Stomach (tissue), 9 donors: ENCODE measurements around the gene RASGRP1. TPM values are rescaled to one million over a fixed set of nuclear protein-coding genes. Genes with fewer than 3 reads are reported as not detected.

Experiments used
- DNase-seq, 2 donors: peaks; one replicate each; pipeline versions ENCODE4 v3.0.0 to v3.0.0-alpha.2; 2013 to 2019
- H3K27ac ChIP-seq, 5 donors: fragments of 200-600 bp in 4 of 5; sonication (generic) in 4 of 5; one replicate each; pipeline ENCODE4 v1.5.1; 2013 to 2019; ENCODE audit warnings: mild to moderate bottlenecking in 1 of 5, moderate library complexity in 1 of 5
- H3K27me3 ChIP-seq, 3 donors: fragments of 200-600 bp; sonication (generic); one replicate each; pipeline ENCODE4 v1.5.1; 2017 to 2019; ENCODE audit warnings: mixed run types in 1 of 3
- H3K36me3 ChIP-seq, 4 donors: fragments of 200-600 bp; sonication (generic); 1 replicate in 3 of 4; 2 replicates in 1 of 4; pipeline ENCODE4 v1.5.1; 2016 to 2019
- H3K4me1 ChIP-seq, 4 donors: fragments of 200-600 bp; sonication (generic); one replicate each; pipeline ENCODE4 v1.5.1; 2016 to 2019
- H3K4me3 ChIP-seq, 4 donors: fragments of 200-600 bp; sonication (generic) in 3 of 4; one replicate each; pipeline ENCODE4 v1.5.1; 2016 to 2019; ENCODE audit warnings: mild to moderate bottlenecking in 1 of 4
- H3K9me3 ChIP-seq, 4 donors: fragments of 200-600 bp; sonication (generic); one replicate each; pipeline ENCODE4 v1.5.1; 2016 to 2019
- EP300 ChIP-seq: sonication (generic); formaldehyde crosslinking; IDR thresholded peaks from one replicate; pipeline ENCODE4 v1.6.1; 2017; ENCODE audit warnings: antibody characterized with exemption
- POLR2A ChIP-seq, 4 donors: fragments of 450-650 bp; IDR thresholded peaks; one replicate each; pipeline ENCODE4 v1.6.1; 2016; ENCODE audit warnings: antibody characterized with exemption in 4 of 4, control low read depth in 2 of 4, mild to moderate bottlenecking in 1 of 4, moderate library complexity in 1 of 4
- POLR2AphosphoS5 ChIP-seq, 3 donors: sonication (generic); formaldehyde crosslinking; IDR thresholded peaks; one replicate each; pipeline ENCODE4 v1.6.1; 2016; ENCODE audit warnings: antibody characterized with exemption in 3 of 3
- WGBS, 5 donors: extraction: QIAGEN DNeasy Blood & Tissue Kit in 3 of 5; methylation state at CpG; one replicate each; pipeline versions ENCODE4 v1.1.5 to v1.1.7; 2013 to 2018; 5-methylcytosine and 5-hydroxymethylcytosine counted together
- intact Hi-C: fragments of 100-400 bp; cut with DNase I; formaldehyde crosslinking; loops from one replicate; pipeline ENCODE4 v1.15.1; 2023; ENCODE audit warnings: low total_unique reads
- polyA plus RNA-seq, 3 donors: library from polyadenylated mRNA; stranded (reverse); fragments of 200-250 nt; gene quantifications; one replicate each; pipeline ENCODE4 v1.2.3, GENCODE V29; 2013
- total RNA-seq, 5 donors: library from RNA; depleted of rRNA; stranded (reverse); fragments of >200 nt; gene quantifications; one replicate each; pipeline versions ENCODE4 v1.1.0 to v1.2.3, GENCODE V29; 2014 to 2016
- TF ChIP-seq, protein P1 (sequence below), 7 experiments: fragments of 450-650 bp in 4 of 7; fragments of 200-600 bp in 3 of 7; sonication (generic) in 3 of 7; IDR thresholded peaks; one replicate each; pipeline ENCODE4 v1.5.1; 2016 to 2019; ENCODE audit warnings: antibody characterized with exemption in 7 of 7, control low read depth in 2 of 7, mild to moderate bottlenecking in 1 of 7
- donor health status: healthy with polysubstance abuse.
- donor health status: Bipolar disorder and iron deficiency.
- donor health status: healthy.

The RASGRP1 gene
- total and polyA plus RNA-seq, 8 donors: 0.29 to 12.3 (median 2.8) TPM

DNA sequence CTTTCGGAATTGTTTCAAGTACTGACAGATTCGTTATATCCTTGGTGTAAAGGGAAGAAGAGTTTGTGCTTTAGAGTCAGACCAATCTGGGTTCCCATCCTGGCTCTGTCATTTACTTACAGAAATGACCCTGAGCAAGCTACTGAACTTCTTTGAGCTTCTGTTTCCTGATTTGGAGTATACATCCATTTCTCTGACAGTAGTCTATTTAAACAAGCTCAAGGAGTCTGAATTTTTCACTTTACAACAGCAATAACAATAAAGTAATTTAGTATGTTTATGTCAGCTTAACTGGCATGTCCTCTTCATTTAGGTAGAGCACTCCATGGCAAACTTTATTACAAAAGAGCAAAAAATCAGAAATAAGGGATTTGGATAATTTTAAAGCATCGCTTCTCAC lies 82.9 kb downstream of the RASGRP1 start:
- no peak overlapping the region for H3K27ac ChIP-seq
- H3K4me1 ChIP-seq: no peaks in the 10 kb centered on the region
- peaks cover 0 to 62% (median 44%) of the 10 kb centered on the region in 4 donors for H3K36me3 ChIP-seq
- no peak for DNase-seq
- no peaks in the 10 kb centered on the region for H3K27me3 ChIP-seq
- no peak overlapping the region for H3K4me3 ChIP-seq
- intact Hi-C loops: no loop called here
- WGBS, 5 donors: 91 to 96% (median 96%) methylated on average over 3 of the region's 3 CpGs
- no peak for TF ChIP-seq POLR2AphosphoS5 (IDR thresholded peaks at IDR 0.05)
- no peak for TF ChIP-seq EP300
- TF ChIP-seq POLR2A (IDR thresholded peaks at IDR 0.05): no peak
- no peaks in the 10 kb centered on the region for H3K9me3 ChIP-seq

DNA sequence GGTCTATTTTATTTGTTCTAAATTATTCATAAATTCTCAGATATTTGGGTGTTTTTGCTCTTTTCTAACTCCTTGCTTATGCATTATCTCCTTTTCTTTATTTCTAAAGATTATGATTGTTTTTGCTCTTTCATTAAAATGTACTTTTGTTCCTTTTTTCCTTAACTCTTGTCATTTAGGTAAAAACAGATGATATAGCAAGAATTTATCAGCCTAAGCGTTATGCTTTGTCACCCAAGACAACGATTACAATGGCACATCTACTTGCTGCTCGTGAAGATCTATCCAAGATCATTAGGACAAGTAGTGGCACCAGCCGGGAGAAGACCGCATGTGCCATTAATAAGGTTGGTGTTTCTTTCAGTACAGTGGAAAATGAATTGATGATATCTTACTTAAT lies 83.5 kb downstream of the RASGRP1 start:
- TF ChIP-seq POLR2A (IDR thresholded peaks at IDR 0.05) (no peak), EP300 (no peak)
- TF ChIP-seq, protein P1, sequence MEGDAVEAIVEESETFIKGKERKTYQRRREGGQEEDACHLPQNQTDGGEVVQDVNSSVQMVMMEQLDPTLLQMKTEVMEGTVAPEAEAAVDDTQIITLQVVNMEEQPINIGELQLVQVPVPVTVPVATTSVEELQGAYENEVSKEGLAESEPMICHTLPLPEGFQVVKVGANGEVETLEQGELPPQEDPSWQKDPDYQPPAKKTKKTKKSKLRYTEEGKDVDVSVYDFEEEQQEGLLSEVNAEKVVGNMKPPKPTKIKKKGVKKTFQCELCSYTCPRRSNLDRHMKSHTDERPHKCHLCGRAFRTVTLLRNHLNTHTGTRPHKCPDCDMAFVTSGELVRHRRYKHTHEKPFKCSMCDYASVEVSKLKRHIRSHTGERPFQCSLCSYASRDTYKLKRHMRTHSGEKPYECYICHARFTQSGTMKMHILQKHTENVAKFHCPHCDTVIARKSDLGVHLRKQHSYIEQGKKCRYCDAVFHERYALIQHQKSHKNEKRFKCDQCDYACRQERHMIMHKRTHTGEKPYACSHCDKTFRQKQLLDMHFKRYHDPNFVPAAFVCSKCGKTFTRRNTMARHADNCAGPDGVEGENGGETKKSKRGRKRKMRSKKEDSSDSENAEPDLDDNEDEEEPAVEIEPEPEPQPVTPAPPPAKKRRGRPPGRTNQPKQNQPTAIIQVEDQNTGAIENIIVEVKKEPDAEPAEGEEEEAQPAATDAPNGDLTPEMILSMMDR (IDR thresholded peaks at IDR 0.05): no peak
- no peaks in the 10 kb centered on the region for H3K27me3 ChIP-seq
- intact Hi-C loops: no loop called here
- H3K36me3 ChIP-seq: peaks cover 0 to 61% (median 44%) of the 10 kb centered on the region in 4 donors
- H3K4me3 ChIP-seq: no peak overlapping the region
- no peaks in the 10 kb centered on the region for H3K4me1 ChIP-seq
- H3K9me3 ChIP-seq: no peaks in the 10 kb centered on the region
- no peak for DNase-seq
- H3K27ac ChIP-seq: no peak overlapping the region
- 94 to 98% (median 95%) methylated on average over 5 of the region's 5 CpGs for WGBS, 5 donors

DNA sequence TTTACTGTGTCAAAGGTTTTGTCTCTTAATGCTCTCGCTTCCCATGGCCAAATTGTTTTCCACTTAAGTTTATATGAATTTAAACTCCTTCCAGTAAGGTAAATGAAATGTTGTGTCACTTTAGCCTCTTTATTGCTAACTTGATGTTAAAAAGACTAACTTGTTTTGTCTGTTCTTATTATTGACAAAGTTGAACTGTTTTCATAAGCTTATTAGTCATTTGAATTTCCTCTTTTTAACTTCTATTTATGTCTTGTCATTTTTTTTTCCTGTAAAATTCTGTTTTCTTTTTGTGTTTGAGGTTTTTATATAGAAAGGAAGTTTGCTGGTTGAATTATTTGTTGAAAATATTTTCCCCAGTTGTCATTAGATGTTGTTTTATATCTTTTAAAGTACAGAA lies 84.9 kb downstream of the RASGRP1 start:
- no peak for DNase-seq
- intact Hi-C loops: no loop called here
- Histone ChIP-seq H3K27me3 (no peaks in the 10 kb centered on the region), H3K4me3 (no peak overlapping the region), H3K36me3 (peaks cover 0 to 67% (median 55%) of the 10 kb centered on the region in 4 donors), H3K4me1 (no peaks in the 10 kb centered on the region), H3K27ac (no peak overlapping the region), H3K9me3 (no peaks in the 10 kb centered on the region)
- WGBS, 5 donors: 95 to 100% (median 98%) methylated on average over 1 of the region's 1 CpG
- TF ChIP-seq POLR2AphosphoS5 (IDR thresholded peaks at IDR 0.05) (no peak), POLR2A (IDR thresholded peaks at IDR 0.05) (no peak), EP300 (no peak)
- TF ChIP-seq, protein P1 (IDR thresholded peaks at IDR 0.05): no peak

DNA sequence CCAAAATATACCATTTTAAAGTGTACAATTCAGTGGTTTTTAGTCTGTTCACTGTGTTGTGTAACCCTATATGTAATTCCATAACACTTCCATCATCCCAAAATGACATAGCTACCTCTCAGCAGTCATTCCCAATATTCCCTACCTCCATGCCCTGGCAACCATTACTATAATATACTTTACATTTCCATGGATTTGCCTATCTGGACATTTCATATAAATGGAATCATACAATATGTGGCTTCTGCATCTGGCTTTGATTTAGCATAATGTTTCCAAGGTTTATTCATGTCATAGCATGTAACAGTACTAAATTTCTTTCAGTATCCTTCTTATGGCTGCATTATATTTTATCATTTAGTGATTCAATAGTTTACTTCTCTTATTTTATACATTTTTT lies 85.3 kb downstream of the RASGRP1 start:
- no peaks in the 10 kb centered on the region for H3K27me3 ChIP-seq
- no peak for TF ChIP-seq POLR2AphosphoS5 (IDR thresholded peaks at IDR 0.05)
- no peak for TF ChIP-seq POLR2A (IDR thresholded peaks at IDR 0.05)
- TF ChIP-seq, protein P1 (IDR thresholded peaks at IDR 0.05): no peak
- TF ChIP-seq EP300: no peak
- no peaks in the 10 kb centered on the region for H3K9me3 ChIP-seq
- H3K27ac ChIP-seq: no peak overlapping the region
- H3K4me1 ChIP-seq: no peaks in the 10 kb centered on the region
- no peak overlapping the region for H3K4me3 ChIP-seq
- intact Hi-C loops: no loop called here
- peaks cover 0 to 69% (median 60%) of the 10 kb centered on the region in 4 donors for H3K36me3 ChIP-seq
- no peak for DNase-seq

DNA sequence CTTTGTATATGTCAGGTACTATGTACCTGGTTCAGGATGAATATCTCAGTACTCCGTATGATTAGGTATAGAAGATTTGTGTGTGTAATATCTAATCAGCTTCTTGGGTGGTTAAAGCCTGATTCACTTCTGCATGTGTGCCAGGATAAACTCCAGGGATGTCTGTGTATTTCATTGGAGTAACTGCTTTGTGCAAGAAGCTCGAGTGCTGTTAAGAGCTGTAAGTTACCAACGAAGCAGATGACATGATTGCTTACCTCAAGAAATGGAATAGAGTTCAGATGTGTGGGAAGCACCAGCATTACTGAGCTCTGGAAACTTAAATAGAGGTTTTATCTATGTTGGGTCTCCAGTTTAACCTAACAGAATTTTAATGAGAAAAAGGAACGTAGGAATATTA lies 87.0 kb downstream of the RASGRP1 start:
- 62 to 75% (median 67%) methylated on average over 4 of the region's 4 CpGs for WGBS, 5 donors
- H3K36me3 ChIP-seq: peaks cover 0 to 75% (median 65%) of the 10 kb centered on the region in 4 donors

More for the DNA sequence above, 87.0 kb downstream of the RASGRP1 start:
- Histone ChIP-seq H3K4me3 (no peak overlapping the region), H3K27me3 (no peaks in the 10 kb centered on the region), H3K9me3 (no peaks in the 10 kb centered on the region), H3K4me1 (no peaks in the 10 kb centered on the region), H3K27ac (no peak overlapping the region)
- intact Hi-C loops: no loop called here
- no peak for DNase-seq
- TF ChIP-seq POLR2AphosphoS5 (IDR thresholded peaks at IDR 0.05): no peak
- TF ChIP-seq, protein P1 (IDR thresholded peaks at IDR 0.05): no peak
- no peak for TF ChIP-seq POLR2A (IDR thresholded peaks at IDR 0.05)
- no peak for TF ChIP-seq EP300
